ENCODE data around the gene CIAO1.

- TF ChIP-seq JUN (CRISPR knock-in tag; IDR thresholded peaks at IDR 0.05) (no peak), IRF2 (CRISPR knock-in tag; IDR thresholded peaks at IDR 0.05; ENCODE audit: borderline replicate concordance, low read depth) (no peak), NR3C1 (CRISPR knock-in tag; conservative IDR thresholded peaks at IDR 0.05; ENCODE audit: low read depth) (no peak)
These were observed 47.4 kb upstream of the CIAO1 start for GRCh38 chr2:96218508-96219131.

Data from WTC11 (cell line).